GM21825 (cell line): ENCODE results near the gene NAV1.
"Not testable (repeated sequence)": the region's sequence is repeated elsewhere in the genome, so short reads cannot be mapped to it uniquely, and the experiment has no call there.

Experiments used
- ATAC-seq: cut with Tn5 transposase; IDR thresholded peaks from one replicate; pipeline ENCODE4 v1.9.1; 2021; ENCODE audit warnings: mild to moderate bottlenecking, moderate library complexity; ENCODE audit not compliant: unreplicated experiment

The NAV1 gene

GRCh38 chr1:201518071-201518470 lies 20.9 kb upstream of the NAV1 start:
- no peak for ATAC-seq

- not testable (repeated sequence) for ATAC-seq
Observed at GRCh38 chr1:201520046-201520575, 18.8 kb upstream of the NAV1 start.

DNA sequence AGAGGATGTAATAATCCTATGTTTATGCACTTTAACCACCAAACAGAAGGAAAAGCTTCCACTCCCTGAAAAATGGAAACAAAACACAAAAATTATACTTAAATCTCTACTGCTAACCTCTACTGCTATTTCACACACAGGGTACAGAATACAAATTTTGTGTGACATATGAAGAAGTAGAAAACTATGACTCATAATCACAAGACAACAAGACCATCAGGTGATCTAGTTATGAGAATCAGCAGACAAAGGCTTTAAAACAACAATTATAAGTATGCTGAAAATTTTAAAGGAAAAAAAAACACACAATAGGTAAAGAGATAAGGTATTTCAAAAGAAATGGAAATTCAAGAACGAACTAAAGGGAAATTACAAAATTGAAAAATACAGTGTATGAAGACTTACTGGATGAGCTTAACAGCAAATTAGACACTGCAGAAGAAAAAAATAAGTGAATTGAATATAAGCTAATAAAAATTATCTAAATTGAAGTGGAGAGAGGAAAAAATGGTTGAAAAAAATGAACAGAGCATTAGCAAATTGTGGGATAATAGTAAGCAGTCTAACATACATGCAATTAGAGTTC lies 13.6 kb upstream of the NAV1 start:
- no peak for ATAC-seq

GRCh38 chr1:201527879-201528278 lies 11.0 kb upstream of the NAV1 start:
- ATAC-seq = no peak

DNA sequence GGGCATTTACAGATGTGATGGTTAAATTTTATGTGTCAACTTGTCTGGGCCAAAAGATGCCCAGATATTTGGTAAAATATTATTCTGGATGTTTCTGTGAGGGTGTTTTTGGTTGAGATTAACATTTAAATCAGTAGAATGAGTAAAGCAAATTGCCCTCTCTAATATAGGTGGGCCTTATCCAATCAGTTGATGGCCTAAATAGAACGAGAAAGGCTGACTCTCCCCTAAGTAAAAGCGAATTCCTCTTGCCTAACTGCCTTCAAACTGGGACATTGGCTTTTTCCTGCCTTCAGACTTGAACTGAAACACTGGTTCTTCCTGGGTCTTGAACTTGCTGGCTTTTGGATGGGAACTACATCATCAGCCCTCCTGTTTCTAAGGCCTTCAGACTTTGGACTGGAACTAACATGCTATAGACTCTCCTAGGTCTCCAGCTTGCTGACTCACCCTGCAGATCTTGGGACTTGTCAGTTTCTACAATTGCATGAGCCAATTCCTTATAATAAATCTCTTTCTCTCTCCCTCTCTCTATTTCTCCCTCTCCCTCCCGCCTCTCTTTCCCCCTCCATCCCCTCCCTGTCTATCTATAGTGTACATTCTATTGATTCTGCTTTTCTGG lies 10.2 kb upstream of the NAV1 start:
- ATAC-seq = no peak

- no peak for ATAC-seq
Observed at GRCh38 chr1:201530741-201531531, 8.0 kb upstream of the NAV1 start.

DNA sequence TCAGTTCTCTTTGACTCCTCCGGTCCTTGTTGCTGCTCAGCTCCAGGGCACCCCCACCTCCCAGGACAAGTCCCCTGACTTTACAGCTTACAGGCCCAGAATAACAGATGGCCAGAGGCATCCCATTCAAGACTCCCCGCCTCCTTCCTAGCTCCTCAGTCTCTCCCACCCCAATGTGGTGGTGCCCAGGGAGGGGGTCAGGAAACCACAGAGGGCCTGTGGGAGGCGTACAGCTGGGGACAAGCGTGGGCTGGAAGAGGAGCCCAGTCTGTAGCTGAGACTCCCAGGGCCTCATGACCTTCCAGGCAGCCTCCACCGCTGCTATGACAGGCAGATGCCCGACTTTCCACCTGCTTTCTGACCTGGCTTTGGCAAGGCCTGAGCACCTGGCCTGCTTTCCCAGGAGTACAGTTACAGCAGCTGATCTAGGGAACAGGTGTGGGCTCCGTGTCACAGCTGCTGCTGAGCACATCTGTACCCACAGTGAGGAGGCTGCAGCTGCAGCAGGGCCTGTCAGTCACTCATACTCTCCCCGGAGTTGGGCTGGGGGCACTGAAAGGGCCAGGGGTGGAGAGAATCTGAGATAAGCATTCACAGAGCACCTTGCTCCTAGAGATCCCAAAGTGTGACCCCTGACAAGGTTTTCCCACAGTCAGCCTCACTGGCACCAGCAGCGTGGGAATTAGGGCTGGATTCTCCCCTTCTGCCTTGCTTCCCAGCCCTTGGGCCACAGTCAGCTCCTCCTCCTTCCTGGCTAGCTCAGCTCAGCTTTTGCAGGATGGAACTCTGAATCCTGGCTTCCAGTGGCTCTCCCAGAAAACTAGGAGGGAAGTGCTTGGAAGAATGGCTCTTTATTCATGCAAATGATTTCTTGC lies 7.1 kb upstream of the NAV1 start:
- ATAC-seq = no peak

- no peak for ATAC-seq
Observed at GRCh38 chr1:201533836-201534235, 5.1 kb upstream of the NAV1 start.

DNA sequence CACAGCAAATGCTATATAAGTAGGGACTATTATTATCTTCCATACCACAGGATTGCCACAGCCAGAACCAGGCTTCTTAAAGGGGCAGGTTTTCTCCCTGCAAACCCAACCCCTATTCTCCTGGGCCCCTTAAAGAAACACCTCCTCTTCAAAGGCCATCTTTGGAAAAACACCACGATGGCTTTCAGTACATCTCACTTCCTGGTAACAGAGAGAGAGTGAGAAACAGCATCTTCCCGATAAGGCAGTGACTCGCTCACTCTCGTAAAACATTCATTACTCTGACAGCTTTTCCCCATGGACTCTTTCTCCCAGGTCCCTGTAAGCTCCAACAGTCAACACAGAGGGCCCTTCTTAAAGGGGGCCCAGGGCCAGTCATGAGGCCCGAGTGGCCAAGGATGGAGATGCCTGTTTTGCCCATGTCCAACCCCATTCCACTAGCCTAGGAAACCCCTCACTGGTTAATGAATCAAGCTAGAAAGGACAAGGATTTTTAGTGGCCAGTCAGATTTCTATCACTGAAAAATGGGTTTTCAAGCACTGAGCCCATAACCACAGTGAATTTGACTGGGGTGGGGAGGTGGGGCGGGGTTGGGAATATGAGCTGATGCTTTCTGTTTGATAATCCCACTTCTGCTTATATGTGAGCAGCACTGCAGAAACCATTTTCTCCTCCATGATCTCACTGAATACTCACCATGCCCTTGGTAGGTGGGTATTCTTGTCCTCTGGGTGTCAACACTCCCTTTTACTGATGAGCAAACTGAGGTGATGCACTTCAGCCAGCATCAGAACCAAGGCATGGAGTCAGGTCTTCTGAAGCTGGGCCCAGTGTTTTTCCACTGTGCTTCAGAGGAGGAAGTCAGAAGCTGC lies 3.6 kb upstream of the NAV1 start:
- ATAC-seq = no peak

- ATAC-seq = no peak
Observed at GRCh38 chr1:201535919-201536245, 3.0 kb upstream of the NAV1 start.

DNA sequence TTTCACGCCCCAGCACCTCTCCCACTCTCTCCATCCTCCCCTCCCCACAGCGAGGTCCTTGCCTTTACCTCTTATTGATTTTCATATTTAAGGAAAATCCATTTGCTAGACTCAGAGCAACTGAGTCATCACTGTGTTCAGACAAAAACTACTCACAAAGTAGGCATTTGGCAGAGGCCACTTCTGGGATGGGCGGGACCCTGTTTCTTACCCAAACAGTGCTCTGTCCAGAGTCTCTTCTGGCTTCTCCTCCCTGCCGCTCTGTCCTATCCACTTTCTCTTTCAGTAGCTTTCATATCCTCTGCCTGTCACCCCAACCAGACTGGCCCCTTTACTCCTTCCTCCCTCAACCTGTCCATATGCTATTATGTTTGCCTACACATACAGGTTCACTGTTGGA lies 2.4 kb upstream of the NAV1 start:
- no peak for ATAC-seq

- ATAC-seq = no peak
Observed at GRCh38 chr1:201537028-201537427, 1.9 kb upstream of the NAV1 start.

- no peak for ATAC-seq
Observed at GRCh38 chr1:201537467-201537866, 1.5 kb upstream of the NAV1 start.

DNA sequence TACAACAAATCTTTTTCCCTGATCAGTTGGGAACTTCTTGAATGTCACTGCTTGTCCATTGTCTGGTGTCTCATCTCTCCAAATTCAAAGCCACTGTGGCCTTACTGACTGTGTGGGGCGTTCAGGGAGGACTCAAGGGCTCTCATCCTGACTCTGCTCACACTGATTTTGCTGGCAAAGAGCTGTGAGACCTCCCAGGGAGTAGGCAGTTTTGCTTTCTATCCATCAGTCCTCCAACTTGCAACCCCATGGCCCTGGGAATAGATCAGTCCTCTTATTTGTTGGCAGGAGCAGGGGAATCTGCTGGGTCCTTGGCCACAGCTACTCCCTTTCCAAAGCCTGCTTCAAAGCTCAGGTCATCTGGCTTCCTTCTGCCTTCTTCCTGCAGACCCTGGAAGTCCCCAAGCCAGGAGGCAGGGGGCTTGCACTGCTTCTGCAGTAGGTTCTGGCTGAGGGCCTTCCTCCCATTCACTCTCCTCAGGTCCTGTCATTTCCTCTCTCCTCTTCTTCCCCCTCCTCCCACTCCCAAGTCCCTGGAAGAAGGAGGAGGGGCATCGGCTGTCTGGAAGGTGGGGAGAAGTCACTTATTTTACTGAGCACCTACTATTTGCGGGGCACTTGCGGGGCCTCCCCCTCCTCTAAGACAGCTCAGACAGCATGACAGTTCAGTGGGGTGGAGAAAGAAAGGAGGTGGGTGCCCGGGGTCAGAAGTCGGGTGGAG lies 876 bp upstream of the NAV1 start:
- no peak for ATAC-seq

GRCh38 chr1:201539561-201540431 lies 869 bp downstream of the NAV1 start:
- ATAC-seq = no peak

GRCh38 chr1:201540846-201541735 lies 2.2 kb downstream of the NAV1 start:
- ATAC-seq = no peak

- no peak for ATAC-seq
Observed at GRCh38 chr1:201542309-201543035, 3.5 kb downstream of the NAV1 start.
